ENCODE results near the gene RASAL2.
"Not testable (repeated sequence)": the region's sequence is repeated elsewhere in the genome, so short reads cannot be mapped to it uniquely, and the experiment has no call there.

RASAL2 gene

GRCh38 chr1:178354816-178355215 lies 260.9 kb downstream of the RASAL2 start:
- no peak for DNase-seq

DNA sequence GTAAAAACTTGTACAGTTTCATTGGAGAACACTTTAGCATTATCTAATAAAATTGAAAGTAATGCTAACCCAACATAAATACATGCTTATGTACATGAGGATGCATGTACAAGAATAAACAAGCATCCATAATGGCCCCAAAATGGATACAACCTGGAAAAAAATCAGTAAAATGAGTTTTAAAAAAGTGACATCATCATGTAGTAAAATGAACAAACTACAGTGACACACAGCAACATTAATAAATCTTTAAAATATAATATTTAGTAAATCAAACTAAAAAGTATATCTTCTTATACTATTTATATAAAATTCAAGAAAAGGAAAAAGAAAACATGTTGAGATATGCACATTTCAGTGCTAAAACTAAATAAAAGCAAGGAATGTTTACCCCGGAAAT lies 262.4 kb downstream of the RASAL2 start:
- DNase-seq: no peak

GRCh38 chr1:178358456-178358855 lies 264.6 kb downstream of the RASAL2 start:
- no peak for DNase-seq

- no peak for DNase-seq
These were observed 266.5 kb downstream of the RASAL2 start for GRCh38 chr1:178360421-178360820.

- no peak for DNase-seq
These were observed 267.9 kb downstream of the RASAL2 start for GRCh38 chr1:178361847-178362246.

DNA sequence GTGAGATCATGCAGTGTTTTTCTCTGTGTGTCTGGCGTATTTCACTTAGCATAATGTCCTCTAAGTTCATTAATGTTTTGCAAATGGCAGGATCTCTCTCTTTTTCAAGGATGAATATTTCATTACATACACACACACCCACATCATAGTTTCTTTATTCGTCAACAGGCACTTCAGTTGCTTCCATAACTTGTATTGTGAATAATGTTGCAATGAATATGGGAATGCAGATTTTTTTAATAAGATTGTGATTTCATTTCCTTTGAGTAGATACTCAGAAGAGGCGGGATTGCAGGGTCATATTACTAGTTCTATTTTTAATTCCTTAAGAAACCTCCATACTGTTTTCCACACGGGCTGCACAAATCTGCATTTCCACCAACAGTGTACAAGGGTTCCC lies 268.8 kb downstream of the RASAL2 start:
- DNase-seq: no peak

GRCh38 chr1:178364782-178365181 lies 270.9 kb downstream of the RASAL2 start:
- no peak for DNase-seq

DNA sequence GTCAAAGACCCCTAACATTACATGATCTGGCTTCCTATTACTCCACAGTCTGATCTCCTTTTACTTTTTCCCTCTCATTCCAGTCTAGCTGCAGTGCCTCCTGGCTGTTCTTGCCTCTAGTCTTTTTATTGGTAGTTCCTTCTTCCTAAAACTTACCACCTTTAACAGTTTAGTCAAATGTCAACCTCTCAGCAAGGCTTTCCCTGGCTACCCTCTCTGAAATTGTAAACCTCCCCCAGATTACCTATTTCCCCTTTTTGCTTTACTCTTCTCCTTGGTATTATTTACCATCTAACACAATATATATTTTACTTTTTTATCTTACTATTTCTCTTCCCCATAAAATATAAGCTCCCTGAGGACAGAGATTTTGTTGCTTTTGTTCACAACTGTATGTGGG lies 273.2 kb downstream of the RASAL2 start:
- no peak for DNase-seq

- DNase-seq: no peak
These were observed 274.3 kb downstream of the RASAL2 start for GRCh38 chr1:178368208-178368607.

DNA sequence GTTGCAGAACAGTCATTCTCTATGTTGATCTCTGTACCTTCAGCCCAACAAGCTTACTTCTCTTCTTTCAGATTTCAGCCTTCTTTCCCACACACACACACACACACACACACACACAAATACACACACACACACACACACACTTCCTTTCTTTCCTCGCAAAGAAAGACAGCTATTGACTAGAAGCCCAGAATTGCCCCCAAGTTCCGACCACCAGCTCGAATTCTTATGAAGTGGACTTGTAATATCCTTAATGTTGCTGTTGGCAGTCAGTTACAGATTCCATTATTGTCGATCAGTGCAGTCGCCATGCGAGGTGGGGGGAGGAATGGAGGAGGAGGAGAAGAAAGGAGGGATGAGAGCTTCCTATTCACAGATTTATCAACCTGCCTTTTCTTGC lies 277.3 kb downstream of the RASAL2 start:
- DNase-seq: no peak

DNA sequence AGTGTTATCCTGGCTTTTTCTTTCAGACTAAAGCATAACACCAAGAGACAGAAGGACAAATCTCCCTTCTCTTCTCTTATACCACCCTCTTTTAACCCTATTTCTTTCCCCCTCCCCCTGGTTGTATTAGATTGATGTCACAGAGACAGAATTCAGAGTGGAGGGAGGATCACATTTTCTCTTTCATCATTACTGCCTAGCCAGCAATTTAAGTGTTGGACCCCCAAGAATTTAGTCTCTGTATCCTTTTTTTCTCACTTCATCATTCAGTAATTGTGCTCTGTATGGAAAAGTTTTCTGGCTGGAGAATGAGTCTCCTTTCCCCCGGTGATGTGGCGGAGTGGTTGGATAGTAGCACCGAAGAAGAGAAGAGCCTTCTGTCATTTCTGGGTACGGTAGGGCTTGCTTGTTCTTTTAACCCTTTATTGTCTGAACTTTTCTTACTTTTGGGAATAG lies 278.1 kb downstream of the RASAL2 start:
- DNase-seq: no peak

DNA sequence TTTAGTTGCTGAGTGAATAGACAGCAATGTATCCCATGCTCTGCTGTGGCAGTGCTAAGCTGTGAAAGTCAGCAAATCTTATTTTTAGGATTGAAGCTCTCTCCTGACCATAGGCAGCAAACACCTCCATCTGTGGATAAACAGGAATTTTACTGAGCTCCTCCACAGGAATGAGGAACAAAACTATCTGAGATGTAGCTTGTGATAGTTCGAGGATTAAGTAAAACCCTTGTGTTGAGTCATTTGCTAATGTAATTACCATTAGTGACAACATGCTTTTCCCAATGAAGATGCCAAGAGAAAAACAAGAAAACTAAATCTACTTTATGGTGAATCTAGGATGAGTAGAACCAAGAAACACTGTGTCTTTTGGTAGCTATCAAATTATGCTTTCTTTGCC lies 280.1 kb downstream of the RASAL2 start:
- DNase-seq: no peak

DNA sequence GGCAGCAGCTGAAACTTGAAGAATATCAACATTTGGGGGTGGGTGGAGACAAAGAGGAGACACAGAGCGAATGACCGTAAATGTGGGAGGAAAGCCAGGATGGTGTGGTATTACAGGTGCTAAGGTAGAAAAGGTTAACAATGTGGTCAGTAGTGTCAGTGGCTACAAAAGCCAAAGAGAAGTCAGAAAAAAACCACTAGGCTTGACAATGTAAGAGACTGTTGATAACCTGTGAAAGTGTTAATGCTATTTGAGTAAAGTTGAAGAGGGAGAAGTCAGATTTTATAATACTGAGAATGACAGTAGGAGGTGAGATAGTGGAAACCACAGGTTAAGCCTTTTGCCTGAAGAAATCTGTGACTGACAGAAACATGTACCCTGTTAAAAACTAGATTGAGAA lies 282.1 kb downstream of the RASAL2 start:
- DNase-seq: no peak

DNA sequence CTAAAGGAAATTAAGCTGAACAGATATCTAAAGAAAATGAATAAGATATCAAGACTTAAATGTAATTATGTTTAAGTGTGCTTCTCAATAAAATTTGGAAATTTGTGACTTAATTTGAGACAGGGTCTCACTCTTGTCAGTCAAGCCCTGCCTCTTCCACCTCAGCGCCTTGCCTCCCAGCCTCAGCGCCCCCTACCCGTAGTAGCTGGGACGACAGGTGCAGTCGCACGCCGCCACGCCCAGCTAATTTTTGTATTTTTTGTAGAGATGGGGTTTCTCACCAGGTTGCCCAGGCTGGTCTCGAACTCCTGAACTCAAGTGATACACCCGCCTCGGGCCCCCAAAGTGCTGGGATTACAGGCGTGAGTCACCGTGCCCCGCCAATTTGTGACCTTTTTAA lies 285.9 kb downstream of the RASAL2 start:
- DNase-seq: no peak

- no peak for DNase-seq
These were observed 288.5 kb downstream of the RASAL2 start for GRCh38 chr1:178382372-178382771.

DNA sequence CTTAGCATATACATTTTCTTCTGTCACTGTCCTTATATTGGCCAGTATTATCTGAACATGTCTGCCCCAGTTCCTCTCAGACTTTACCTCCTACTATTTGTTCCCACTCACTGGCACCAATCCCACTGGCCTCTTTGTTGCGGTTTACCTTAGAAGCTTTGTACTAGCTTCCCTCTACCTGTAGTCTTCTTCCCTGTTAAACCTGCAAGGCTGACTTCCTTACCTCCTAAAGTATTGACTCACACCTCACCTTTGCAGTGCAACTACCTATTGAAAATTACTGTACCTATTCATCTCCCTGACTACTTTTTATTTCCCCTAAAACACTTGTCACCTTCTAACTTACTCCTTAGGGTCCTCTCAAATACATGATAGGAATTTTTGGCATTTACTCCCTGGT lies 291.8 kb downstream of the RASAL2 start:
- no peak for DNase-seq

DNA sequence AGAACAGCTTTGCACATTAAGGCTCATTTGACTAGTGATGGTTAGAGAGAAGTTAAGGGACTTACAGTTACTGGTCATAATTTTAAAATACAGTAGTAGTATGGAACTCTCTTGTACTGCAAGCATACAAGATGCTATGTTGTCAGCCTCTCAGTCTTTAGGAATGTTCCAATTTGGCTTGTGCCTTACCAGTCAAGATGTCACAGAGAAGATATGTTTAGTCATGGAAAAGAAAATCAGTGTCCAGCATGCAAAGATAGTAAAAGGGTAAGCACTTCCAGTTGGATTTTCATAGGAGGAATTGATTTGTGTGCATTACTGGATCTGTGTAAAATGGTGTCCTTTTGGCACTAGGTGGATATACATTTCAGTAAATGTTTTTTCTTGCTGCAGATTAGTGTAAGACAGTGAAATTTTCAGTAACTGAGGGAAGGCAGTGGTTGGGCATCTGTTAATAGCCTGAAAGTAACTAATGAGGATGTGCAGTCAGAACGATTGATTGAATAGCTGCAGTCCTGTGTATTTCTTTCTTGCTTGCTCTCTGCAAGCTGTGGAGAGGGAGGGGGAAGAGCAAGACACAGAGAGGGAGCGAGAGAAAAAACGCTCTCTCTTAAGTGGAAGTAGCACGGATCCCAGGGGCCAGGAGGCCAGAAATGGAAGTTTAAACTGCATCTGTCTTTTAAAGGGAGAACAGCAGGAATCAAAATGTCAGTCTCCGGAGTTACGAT lies 294.7 kb downstream of the RASAL2 start:
- DNase-seq: no peak

DNA sequence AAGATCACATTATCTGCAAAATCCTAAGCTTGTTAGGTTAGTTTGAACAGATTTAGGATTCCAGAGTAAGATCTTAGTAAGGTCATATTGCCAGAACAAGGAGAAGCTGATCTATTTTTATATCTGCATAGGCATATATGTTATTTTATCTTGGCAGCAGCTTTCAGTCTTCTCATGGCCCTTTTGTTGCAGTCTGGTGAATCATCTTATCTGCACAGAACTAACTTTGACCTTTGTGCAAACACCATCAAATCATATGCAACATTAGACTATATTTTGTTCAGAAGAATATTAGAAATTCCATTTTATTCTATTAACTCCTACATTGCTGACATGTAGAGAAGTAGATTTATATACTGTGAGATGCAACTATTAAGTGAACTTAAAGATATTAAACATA lies 295.5 kb downstream of the RASAL2 start:
- no peak for DNase-seq

DNA sequence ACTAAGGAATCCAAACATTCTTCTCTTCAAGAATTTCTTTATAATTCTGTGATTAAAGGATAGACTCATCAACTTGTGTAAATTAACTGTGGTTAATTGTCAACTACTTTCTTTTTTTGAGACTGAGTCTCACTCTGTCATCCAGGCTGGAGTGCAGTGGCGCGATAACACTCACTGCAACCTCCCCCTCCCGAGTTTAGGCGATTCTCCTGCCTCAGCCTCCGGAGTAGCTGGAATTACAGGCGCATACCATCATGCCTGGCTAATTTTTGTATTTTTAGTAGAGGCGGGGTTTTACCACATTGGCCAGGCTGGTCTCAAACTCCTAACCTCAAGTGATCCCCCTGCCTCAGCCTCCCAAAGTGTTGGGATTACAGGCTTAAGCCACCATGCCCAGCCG lies 296.4 kb downstream of the RASAL2 start:
- DNase-seq: not testable (repeated sequence)

DNA sequence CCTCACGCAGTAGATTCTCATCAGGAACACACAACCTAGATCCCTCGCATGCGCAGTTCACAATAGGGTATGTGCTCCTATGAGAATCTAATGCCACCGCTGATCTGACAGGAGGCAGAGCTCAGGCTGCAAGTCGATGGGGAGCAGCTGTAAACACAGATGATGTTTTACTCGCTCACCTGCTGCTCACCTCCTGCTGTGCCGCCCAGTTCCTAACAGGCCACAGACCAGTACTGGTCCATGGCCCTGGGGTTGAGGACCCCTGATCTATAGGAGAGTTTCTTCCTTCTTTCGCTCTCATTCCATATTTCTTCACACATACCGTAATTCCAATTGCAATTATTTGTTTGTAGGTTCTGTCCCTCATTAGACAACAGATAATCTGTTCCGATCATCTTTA lies 299.5 kb downstream of the RASAL2 start:
- DNase-seq: no peak

GRCh38 chr1:178396789-178397188 lies 302.9 kb downstream of the RASAL2 start:
- DNase-seq: no peak

- DNase-seq: no peak
These were observed 303.8 kb downstream of the RASAL2 start for GRCh38 chr1:178397678-178398077.

- DNase-seq: no peak
These were observed 305.3 kb downstream of the RASAL2 start for GRCh38 chr1:178399177-178399728.

GRCh38 chr1:178405137-178405536 lies 311.2 kb downstream of the RASAL2 start:
- DNase-seq: no peak

- DNase-seq: no peak
These were observed 313.3 kb downstream of the RASAL2 start for GRCh38 chr1:178407215-178407614.

All from NCI-H2171 (cell line).